ENCODE data around the gene RAB26. TPM values are rescaled to one million over a fixed set of nuclear protein-coding genes. Genes with fewer than 3 reads are reported as not detected.
"Not testable (repeated sequence)": the region's sequence is repeated elsewhere in the genome, so short reads cannot be mapped to it uniquely, and the experiment has no call there.

RAB26 gene, protein sequence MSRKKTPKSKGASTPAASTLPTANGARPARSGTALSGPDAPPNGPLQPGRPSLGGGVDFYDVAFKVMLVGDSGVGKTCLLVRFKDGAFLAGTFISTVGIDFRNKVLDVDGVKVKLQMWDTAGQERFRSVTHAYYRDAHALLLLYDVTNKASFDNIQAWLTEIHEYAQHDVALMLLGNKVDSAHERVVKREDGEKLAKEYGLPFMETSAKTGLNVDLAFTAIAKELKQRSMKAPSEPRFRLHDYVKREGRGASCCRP
- 10 to 100 TPM; 17.9 to 33.8 (median 24.3) TPM for total RNA-seq

DNA sequence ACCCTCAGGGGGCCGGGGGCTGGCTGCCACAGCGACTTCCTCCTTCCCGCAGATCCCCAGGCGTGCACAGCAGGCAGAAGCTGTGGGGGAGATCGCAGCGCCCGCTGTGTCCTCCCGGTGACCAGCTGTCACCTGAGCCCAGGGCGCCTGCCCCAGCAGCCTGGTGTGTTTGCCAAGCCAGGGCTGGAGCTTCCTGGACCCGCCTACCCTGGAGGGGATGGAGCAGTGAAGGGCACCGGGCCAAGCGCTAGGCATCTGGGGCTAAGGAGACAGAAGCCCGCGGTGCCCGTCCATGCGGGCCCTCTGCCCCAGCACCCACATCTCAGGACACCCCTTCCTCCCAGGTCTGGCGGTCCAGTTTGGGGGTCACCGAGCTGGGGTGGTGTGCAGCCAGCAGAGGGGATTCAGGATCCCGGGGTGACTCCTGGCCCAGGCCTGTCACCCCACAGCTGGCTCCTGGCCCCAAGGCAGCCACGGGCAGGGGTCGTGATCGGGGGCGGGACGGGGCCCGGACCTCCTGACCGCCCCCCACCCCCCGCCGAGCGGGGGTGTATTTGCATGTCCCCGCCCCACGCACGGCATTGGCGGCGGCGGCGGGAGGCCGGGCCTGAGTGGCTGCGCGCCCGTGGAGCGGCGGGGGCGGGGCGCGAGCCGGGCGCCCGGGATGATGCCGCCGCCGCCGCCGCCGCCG is at the start of gene RAB26:
Gene RAB26, plus strand, starts transcription at position 645 of the 691 bp plus-strand sequence. CDS start 159 bp downstream, outside the sequence.
- Histone ChIP-seq H3K4me3 (peak within 1 kb of the TSS; percentile 42 to 69 (median 64)), H3K27ac (peak within 1 kb of the TSS; percentile 25 to 83 (median 72)), H3K9me3 (no peaks in the 10 kb centered on the region), H3K4me1 (peaks cover 9 to 54% (median 22%) of the 10 kb centered on the region in 4 donors), H3K27me3 (no peaks in the 10 kb centered on the region), H3K36me3 (peaks cover 0 to 6% (median 0%) of the 10 kb centered on the region in 3 donors)
- peak; percentile 74 to 90 (median 86) for DNase-seq
- TF ChIP-seq, protein P1, sequence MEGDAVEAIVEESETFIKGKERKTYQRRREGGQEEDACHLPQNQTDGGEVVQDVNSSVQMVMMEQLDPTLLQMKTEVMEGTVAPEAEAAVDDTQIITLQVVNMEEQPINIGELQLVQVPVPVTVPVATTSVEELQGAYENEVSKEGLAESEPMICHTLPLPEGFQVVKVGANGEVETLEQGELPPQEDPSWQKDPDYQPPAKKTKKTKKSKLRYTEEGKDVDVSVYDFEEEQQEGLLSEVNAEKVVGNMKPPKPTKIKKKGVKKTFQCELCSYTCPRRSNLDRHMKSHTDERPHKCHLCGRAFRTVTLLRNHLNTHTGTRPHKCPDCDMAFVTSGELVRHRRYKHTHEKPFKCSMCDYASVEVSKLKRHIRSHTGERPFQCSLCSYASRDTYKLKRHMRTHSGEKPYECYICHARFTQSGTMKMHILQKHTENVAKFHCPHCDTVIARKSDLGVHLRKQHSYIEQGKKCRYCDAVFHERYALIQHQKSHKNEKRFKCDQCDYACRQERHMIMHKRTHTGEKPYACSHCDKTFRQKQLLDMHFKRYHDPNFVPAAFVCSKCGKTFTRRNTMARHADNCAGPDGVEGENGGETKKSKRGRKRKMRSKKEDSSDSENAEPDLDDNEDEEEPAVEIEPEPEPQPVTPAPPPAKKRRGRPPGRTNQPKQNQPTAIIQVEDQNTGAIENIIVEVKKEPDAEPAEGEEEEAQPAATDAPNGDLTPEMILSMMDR (IDR thresholded peaks at IDR 0.05) = no peak
- peak; percentile 33 to 45 for TF ChIP-seq POLR2A (IDR thresholded peaks at IDR 0.05)

DNA sequence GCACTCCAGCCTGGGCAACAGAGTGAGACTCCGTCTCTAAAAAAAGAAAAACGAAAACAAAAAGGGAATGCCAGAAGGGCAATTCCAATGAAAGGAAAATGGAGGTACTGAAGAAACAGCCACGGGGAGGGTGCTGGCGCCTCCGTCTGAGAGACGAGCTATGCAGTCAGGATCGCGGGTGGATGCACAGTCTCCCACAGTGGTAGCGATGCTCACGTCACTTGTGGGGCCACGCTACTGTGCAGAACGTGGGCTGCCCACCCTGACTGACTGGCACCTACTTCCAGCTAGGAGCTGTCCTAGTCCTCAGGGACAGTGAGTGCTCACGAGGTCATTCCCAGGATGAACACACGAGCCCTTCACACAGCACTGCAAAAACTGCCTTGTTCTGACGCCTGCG is 46.8 kb upstream of the RAB26 start:
- H3K9me3 ChIP-seq, DNase-seq, H3K27me3 ChIP-seq, H3K4me3 ChIP-seq, H3K4me1 ChIP-seq, H3K27ac ChIP-seq: not testable (repeated sequence)
- peaks cover 0 to 64% (median 0%) of the 10 kb centered on the region in 3 donors for H3K36me3 ChIP-seq

DNA sequence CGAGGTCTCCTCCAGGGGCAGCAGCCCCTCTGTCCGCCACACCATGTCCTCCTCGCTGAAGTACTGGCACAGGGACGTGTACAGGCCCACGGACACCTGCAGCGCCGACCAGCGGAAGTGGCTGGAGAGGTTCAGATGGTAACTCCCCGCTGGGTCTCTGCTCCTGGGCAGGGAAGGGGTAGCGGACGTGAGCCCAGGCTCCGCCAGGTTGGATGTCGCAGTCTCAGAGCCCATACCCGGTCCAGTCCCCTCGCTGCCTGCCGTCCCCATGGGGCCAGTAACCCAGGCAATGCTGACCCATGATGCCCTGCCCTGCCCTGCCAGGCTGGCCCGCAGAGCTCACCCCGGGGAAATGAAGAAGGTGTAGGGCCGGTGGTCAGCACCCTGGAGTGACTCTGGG is 46.0 kb upstream of the RAB26 start:
- Histone ChIP-seq H3K9me3 (no peaks in the 10 kb centered on the region), H3K36me3 (peaks cover 0 to 58% (median 0%) of the 10 kb centered on the region in 3 donors), H3K4me3 (no peak overlapping the region), H3K27ac (no peak overlapping the region), H3K4me1 (no peaks in the 10 kb centered on the region), H3K27me3 (no peaks in the 10 kb centered on the region)
- TF ChIP-seq POLR2A (IDR thresholded peaks at IDR 0.05) = no peak
- TF ChIP-seq, protein P1 (IDR thresholded peaks at IDR 0.05) = no peak
- DNase-seq = no peak

DNA sequence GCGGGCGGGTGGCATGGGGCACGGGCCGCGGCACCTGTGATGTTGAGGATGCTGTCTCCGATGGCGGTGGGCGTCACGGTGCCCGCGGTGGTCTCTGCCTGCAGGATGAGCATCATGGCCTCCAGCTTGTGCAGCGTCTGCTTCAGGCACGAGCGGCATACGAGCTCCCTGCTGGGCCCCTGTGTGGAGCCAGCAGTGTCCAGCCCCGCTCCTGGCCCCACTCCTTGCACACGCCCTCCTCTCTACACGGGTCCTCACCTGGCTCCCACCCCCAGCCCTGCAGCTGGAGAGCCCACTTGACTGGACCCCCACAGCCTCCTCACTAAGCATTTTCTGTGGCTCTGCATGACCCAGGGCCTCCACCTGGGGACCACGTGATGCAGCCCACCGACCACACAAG is 44.0 kb upstream of the RAB26 start:
- not testable (repeated sequence) for H3K9me3 ChIP-seq, H3K4me3 ChIP-seq, H3K27me3 ChIP-seq, DNase-seq, H3K4me1 ChIP-seq, H3K27ac ChIP-seq
- H3K36me3 ChIP-seq = peaks cover 0 to 61% (median 0%) of the 10 kb centered on the region in 3 donors

DNA sequence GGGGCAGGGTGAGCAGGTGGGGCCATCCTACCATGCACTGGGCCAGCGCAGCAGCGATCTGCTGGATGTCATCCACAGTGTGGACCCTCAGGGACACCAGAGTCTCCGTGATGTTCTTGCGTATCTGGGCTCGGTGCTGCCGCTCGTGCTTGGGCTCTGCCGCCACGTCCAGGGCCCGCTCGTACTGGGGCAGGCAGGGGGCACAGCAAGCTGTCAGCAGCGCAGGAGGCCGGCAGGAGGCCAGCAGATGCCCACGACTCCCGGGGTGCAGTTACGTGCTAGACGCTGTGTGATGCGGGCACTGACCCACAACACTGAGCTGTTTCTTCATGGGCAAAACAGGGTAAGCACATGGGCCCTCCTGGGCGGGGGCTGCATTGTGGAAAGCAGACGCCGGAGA is 43.1 kb upstream of the RAB26 start:
- H3K27ac ChIP-seq, H3K4me1 ChIP-seq, H3K4me3 ChIP-seq: not testable (repeated sequence)

DNA sequence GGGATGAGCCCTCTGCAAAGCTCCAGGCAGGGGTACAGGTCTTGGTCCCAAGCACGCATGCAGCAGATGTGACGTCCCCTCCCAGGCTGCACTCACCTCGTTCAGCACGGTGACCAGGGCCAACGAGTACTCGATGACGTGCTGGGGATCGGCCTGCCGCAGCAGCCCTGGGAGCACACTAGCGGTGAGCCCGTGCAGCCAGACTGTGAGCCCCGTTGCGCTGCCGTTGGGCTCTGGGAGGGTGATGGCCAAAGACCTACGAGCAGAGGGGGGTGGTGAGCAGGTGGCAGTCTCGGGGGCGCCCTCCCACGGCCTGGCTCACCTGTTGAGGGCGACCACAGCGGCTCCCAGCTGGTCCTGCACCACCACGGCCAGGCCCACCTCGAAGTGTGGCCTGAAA is 42.7 kb upstream of the RAB26 start:
- peaks cover 0 to 63% (median 0%) of the 10 kb centered on the region in 3 donors for H3K36me3 ChIP-seq
- not testable (repeated sequence) for H3K27ac ChIP-seq, DNase-seq, H3K9me3 ChIP-seq, H3K4me1 ChIP-seq, H3K27me3 ChIP-seq, H3K4me3 ChIP-seq

More for the DNA sequence above, 43.1 kb upstream of the RAB26 start:
- not testable (repeated sequence) for H3K27me3 ChIP-seq, H3K9me3 ChIP-seq, DNase-seq
- peaks cover 0 to 60% (median 0%) of the 10 kb centered on the region in 3 donors for H3K36me3 ChIP-seq

DNA sequence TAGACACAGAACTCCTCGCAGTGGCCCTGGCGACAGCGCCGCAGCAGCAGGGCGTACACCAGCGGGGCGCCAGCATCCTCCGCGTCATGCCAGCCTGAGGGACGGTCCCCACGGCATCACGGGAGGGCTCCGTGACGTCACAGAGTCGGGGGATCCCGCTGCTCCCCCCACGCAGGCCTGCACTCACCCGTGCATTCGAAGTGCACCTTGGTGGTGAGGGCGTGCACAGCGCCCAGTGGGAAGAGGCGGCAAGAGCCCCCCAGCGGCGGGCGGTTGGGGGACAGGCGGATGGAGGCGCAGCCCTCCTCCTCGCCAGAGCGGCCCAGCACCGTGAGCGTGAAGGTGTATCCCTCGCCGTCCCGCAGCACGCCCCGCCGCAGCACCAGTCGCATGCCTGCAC is 42.2 kb upstream of the RAB26 start:
- H3K36me3 ChIP-seq = peaks cover 0 to 67% (median 0%) of the 10 kb centered on the region in 3 donors
- not testable (repeated sequence) for DNase-seq

DNA sequence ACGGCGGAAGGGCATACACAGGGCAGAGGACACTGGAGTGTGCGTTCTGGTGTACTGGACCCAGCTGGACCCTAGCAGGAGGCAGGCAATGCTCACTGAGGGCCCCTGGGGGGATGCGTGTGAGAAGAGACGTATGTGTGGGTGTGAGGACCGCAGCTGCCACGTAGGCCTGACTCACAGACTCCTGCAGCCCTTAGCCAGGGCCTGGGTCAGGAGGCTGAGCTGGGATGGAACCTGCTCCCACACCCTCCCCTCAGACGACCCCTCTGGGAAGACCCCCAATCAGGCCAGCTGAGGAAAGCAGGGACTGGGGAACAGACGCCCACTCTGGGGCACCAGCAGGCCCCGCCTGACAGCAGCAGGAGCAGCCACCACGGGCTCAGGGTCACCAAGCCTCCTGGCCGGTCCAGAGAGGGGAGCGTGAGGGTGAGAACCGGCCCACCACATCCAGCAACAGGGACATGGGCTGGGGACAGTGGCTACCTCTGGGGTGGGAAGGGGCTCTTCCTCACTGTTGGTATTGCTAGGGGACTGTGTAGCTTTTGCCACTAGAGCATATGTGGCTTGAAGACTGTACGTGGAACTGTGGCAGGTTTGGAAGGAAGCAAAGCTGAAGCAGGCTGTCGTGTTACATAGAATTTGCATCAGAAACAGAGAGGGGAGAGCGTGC is 41.2 kb upstream of the RAB26 start:
- not testable (repeated sequence) for H3K27ac ChIP-seq, H3K4me3 ChIP-seq, H3K4me1 ChIP-seq, DNase-seq, H3K9me3 ChIP-seq, H3K27me3 ChIP-seq
- peaks cover 0 to 77% (median 0%) of the 10 kb centered on the region in 3 donors for H3K36me3 ChIP-seq

More for the DNA sequence above, 42.2 kb upstream of the RAB26 start:
- H3K4me1 ChIP-seq, H3K9me3 ChIP-seq, H3K27ac ChIP-seq, H3K4me3 ChIP-seq, H3K27me3 ChIP-seq: not testable (repeated sequence)

DNA sequence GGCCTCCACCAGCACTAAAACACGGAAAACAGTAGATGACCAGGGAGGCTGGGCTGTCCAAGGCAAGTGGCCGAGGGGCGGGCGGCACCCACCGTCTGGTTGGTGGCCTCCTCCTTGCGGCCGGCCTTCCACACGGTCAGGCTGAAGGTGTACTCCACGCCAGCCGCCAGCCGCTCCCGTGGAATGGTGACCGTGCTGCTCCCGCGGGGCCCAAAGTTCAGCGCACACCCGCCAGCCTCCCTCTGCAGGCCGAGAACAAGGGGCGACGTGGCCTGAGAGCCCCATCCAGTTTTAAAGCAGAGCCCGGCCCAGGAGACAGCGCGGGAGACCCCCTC is 40.7 kb upstream of the RAB26 start:
- H3K27me3 ChIP-seq, H3K4me1 ChIP-seq, H3K4me3 ChIP-seq, DNase-seq, H3K9me3 ChIP-seq, H3K27ac ChIP-seq: not testable (repeated sequence)
- peaks cover 0 to 77% (median 0%) of the 10 kb centered on the region in 3 donors for H3K36me3 ChIP-seq

DNA sequence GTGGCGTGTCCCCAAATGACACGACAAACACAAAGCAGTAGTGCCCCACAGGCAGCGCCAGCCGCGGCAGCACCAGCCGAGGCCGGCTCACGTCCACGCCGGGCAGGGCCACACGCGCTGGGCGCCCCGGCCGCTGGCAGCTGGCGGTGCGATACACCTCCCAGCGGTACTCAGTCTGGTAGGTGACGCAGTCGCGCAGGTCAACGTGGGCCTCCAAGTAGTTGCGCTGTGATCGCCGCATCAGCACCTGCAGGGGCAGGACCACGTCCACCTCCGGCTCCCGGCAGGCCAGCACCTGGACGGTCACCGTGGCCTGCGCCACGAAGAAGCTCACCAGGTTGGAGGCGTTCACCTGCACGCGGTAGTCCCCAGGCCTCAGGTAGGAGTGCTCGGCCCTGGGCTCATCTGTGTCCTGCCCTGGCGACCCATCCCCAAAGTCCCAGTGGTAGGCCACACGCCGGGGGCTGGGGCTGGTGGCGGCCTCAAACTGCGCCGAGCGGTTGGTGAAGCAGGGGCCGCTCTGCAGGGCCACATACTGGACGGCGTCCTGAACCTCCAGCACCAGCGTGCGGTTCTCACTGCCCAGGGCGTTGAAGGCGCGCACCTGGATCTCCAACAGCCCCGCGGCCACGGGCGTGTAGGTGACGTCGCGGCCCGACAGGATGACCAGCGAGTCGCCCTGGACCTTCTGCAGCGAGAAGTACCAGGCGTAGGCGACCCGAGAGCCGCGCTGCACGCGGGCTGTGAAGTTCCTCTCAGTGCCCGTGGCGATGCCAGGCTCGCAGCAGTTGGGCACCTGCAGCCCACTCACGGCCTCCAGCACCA is 39.8 kb upstream of the RAB26 start:
- not testable (repeated sequence) for H3K27me3 ChIP-seq, H3K4me3 ChIP-seq, H3K9me3 ChIP-seq, H3K27ac ChIP-seq, H3K4me1 ChIP-seq, DNase-seq
- H3K36me3 ChIP-seq = peaks cover 0 to 74% (median 0%) of the 10 kb centered on the region in 3 donors

DNA sequence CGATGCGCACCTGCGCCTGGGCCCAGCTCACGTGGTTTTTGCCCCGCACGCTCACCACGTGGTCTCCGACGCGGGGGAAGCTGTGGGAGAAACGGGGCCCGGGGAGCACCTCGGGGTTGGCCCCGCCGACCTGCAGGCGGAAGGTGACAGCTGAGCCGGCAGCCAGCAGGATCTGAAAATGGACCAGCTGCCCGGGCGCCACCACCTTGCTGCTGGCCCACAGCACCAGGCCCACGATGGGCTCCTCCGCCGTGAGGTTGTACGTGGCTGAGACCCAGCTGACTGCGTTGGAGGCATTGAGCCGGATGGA is 39.2 kb upstream of the RAB26 start:
- H3K4me1 ChIP-seq, DNase-seq, H3K4me3 ChIP-seq, H3K27ac ChIP-seq, H3K27me3 ChIP-seq, H3K9me3 ChIP-seq: not testable (repeated sequence)
- H3K36me3 ChIP-seq = peaks cover 0 to 78% (median 0%) of the 10 kb centered on the region in 3 donors

DNA sequence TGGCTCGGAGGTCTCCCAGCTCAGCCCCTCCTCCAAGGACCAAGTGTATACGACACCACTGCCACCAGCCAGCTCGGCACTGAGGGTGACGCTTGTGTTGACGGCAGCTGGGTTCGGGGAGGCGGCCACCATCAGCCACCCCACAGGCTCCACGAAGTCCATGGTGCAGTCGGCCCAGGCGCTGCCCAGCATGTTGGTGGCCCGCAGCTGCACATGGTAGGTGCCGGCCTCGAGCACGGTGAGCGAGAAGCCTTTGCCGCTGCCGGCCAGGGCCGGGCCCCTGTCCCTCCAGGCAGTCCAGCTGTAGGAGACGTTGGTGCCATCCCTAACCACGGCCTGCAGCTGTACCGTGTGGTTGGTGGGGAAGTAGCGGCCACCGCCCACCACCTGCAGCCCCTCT is 38.6 kb upstream of the RAB26 start:
- H3K4me1 ChIP-seq, DNase-seq, H3K4me3 ChIP-seq, H3K9me3 ChIP-seq, H3K27me3 ChIP-seq, H3K27ac ChIP-seq: not testable (repeated sequence)
- H3K36me3 ChIP-seq = peaks cover 0 to 82% (median 0%) of the 10 kb centered on the region in 3 donors
